Smooth muscle cell (in vitro differentiated cells): Measurements from ENCODE around the gene BCKDHA. TPM values are rescaled to one million over a fixed set of nuclear protein-coding genes. Genes with fewer than 3 reads are reported as not detected.

Experiments used
- DNase-seq: peaks from one replicate; lab custom pipeline; 2025; ENCODE audit not compliant: unreplicated experiment; lab: John Stamatoyannopoulos, UW
- H2AFZ ChIP-seq: fragments of 200-600 bp; sonication (generic); 2 replicates; pipeline ENCODE4 v1.6.0; 2016; ENCODE audit warnings: antibody characterized with exemption, low read depth, mild to moderate bottlenecking
- H3F3A ChIP-seq: fragments of 200-600 bp; sonication (generic); 2 replicates; pipeline ENCODE4 v1.6.0; 2017; ENCODE audit warnings: antibody characterized with exemption, low read depth
- H3K27ac ChIP-seq: fragments of 200-600 bp; sonication (generic); 2 replicates; pipeline ENCODE4 v1.5.1; 2016; ENCODE audit warnings: low read depth, mild to moderate bottlenecking
- H3K27me3 ChIP-seq: fragments of 200-600 bp; sonication (generic); 2 replicates; pipeline ENCODE4 v1.6.1; 2016; ENCODE audit warnings: low read depth, mild to moderate bottlenecking
- H3K36me3 ChIP-seq: fragments of 200-600 bp; sonication (generic); 2 replicates; pipeline ENCODE4 v1.5.1; 2016; ENCODE audit warnings: low read depth
- H3K4me1 ChIP-seq: fragments of 200-600 bp; sonication (generic); 2 replicates; pipeline ENCODE4 v1.5.1; 2016; ENCODE audit warnings: low read depth
- H3K4me2 ChIP-seq: fragments of 200-600 bp; sonication (generic); 2 replicates; pipeline ENCODE4 v1.6.0; 2016; ENCODE audit warnings: mild to moderate bottlenecking
- H3K4me3 ChIP-seq: fragments of 200-600 bp; sonication (generic); 2 replicates; pipeline ENCODE4 v1.5.1; 2016; ENCODE audit warnings: mild to moderate bottlenecking
- H3K79me2 ChIP-seq: fragments of 200-600 bp; sonication (generic); 2 replicates; pipeline ENCODE4 v1.6.0; 2016; ENCODE audit warnings: low read depth, mild to moderate bottlenecking
- H3K9ac ChIP-seq: fragments of 200-600 bp; sonication (generic); 2 replicates; pipeline ENCODE4 v1.6.0; 2016; ENCODE audit warnings: low read depth
- H3K9me3 ChIP-seq: fragments of 200-600 bp; sonication (generic); replicated peaks from 2 replicates; pipeline ENCODE4 v1.5.1; 2016; ENCODE audit warnings: low read depth
- H4K20me1 ChIP-seq: fragments of 200-600 bp; sonication (generic); 2 replicates; pipeline ENCODE4 v1.6.0; 2016; ENCODE audit warnings: low read depth
- CTCF ChIP-seq: fragments of 200-600 bp; sonication (generic); IDR thresholded peaks from 2 replicates; pipeline ENCODE4 v1.5.1; 2017; ENCODE audit warnings: borderline replicate concordance, mild to moderate bottlenecking, antibody characterized with exemption; ENCODE audit not compliant: insufficient read depth, poor library complexity, severe bottlenecking
- WGBS: methylation state at CpG from one replicate; pipeline ENCODE4 v1.1.7; 2016; ENCODE audit warnings: low lambda C conversion rate; 5-methylcytosine and 5-hydroxymethylcytosine counted together
- polyA plus RNA-seq: library from polyadenylated mRNA; unstranded; fragments of >200 nt; fragmentation: Nextera tagmentation; extraction: Ambion mirVana; gene quantifications from 2 replicates; pipeline ENCODE4 v1.2.1, GENCODE V29; 2016
- total RNA-seq: library from RNA; depleted of rRNA; stranded (reverse); fragments of >200 nt; gene quantifications from 2 replicates; pipeline ENCODE4 v1.2.3, GENCODE V29; 2014

BCKDHA gene
- total and polyA plus RNA-seq, 2 experiments from 2014 or later, result 24.6 to 53.9 TPM

GRCh38 chr19:41356984-41357739 lies 40.5 kb upstream of the BCKDHA start:
- Histone ChIP-seq H4K20me1 (peaks cover 9% of the 10 kb centered on the region), H3K79me2 (peaks cover 20% of the 10 kb centered on the region), H3K9me3 (no peaks in the 10 kb centered on the region), H2AFZ (no peak overlapping the region), H3K27ac (no peak overlapping the region), H3F3A (peaks cover 18% of the 10 kb centered on the region), H3K4me2 (no peak overlapping the region), H3K4me1 (no peaks in the 10 kb centered on the region), H3K27me3 (no peaks in the 10 kb centered on the region), H3K36me3 (no peaks in the 10 kb centered on the region), H3K9ac (no peak overlapping the region), H3K4me3 (no peak overlapping the region)
- WGBS, result 88% methylated on average over 11 of the region's 11 CpGs
- TF ChIP-seq CTCF, result no peak
- no peak for DNase-seq

GRCh38 chr19:41357746-41358145 lies 39.9 kb upstream of the BCKDHA start:
- Histone ChIP-seq H2AFZ (no peak overlapping the region), H3K4me1 (no peaks in the 10 kb centered on the region), H3K27me3 (no peaks in the 10 kb centered on the region), H3K36me3 (no peaks in the 10 kb centered on the region), H3F3A (peaks cover 18% of the 10 kb centered on the region), H3K9ac (no peak overlapping the region), H3K79me2 (peaks cover 15% of the 10 kb centered on the region), H3K4me3 (no peak overlapping the region), H3K9me3 (no peaks in the 10 kb centered on the region), H3K27ac (no peak overlapping the region), H3K4me2 (no peak overlapping the region), H4K20me1 (peaks cover 3% of the 10 kb centered on the region)
- WGBS, result 93% methylated on average over 13 of the region's 13 CpGs
- no peak for TF ChIP-seq CTCF
- no peak for DNase-seq

- Histone ChIP-seq H3K36me3 (no peaks in the 10 kb centered on the region), H3K4me1 (peaks cover 3% of the 10 kb centered on the region), H3F3A (peaks cover 11% of the 10 kb centered on the region), H3K9ac (no peak overlapping the region), H3K4me3 (no peak overlapping the region), H3K27me3 (no peaks in the 10 kb centered on the region), H4K20me1 (no peaks in the 10 kb centered on the region), H3K9me3 (no peaks in the 10 kb centered on the region), H3K79me2 (peaks cover 9% of the 10 kb centered on the region), H3K27ac (no peak overlapping the region), H2AFZ (no peak overlapping the region), H3K4me2 (no peak overlapping the region)
- no peak for DNase-seq
- 71% methylated on average over 1 of the region's 1 CpG for WGBS
- TF ChIP-seq CTCF, result no peak
Measured at GRCh38 chr19:41359741-41360140, 37.9 kb upstream of the BCKDHA start.
